ENCODE data around the gene PDZRN4.
"Not testable (repeated sequence)": the region's sequence is repeated elsewhere in the genome, so short reads cannot be mapped to it uniquely, and the experiment has no call there.

The PDZRN4 gene

GRCh38 chr12:41520869-41521268, 332.7 kb downstream of the PDZRN4 start:
- no peak for DNase-seq

- DNase-seq = no peak
Observed at GRCh38 chr12:41521872-41522379, 333.8 kb downstream of the PDZRN4 start.

- no peak for DNase-seq
Observed at GRCh38 chr12:41527062-41527461, 338.9 kb downstream of the PDZRN4 start.

GRCh38 chr12:41527534-41528116, 339.5 kb downstream of the PDZRN4 start:
- no peak for DNase-seq

- no peak for DNase-seq
Observed at GRCh38 chr12:41528874-41529273, 340.8 kb downstream of the PDZRN4 start.

GRCh38 chr12:41530441-41530840, 342.3 kb downstream of the PDZRN4 start:
- DNase-seq = no peak

GRCh38 chr12:41531147-41531829, 343.2 kb downstream of the PDZRN4 start:
- DNase-seq = no peak

GRCh38 chr12:41532072-41532471, 344.0 kb downstream of the PDZRN4 start:
- DNase-seq = no peak

- no peak for DNase-seq
Observed at GRCh38 chr12:41536813-41537490, 348.8 kb downstream of the PDZRN4 start.

GRCh38 chr12:41537522-41537921, 349.4 kb downstream of the PDZRN4 start:
- DNase-seq = no peak

- DNase-seq = no peak
Observed at GRCh38 chr12:41545761-41546160, 357.6 kb downstream of the PDZRN4 start.

- DNase-seq = not testable (repeated sequence)
Observed at GRCh38 chr12:41547071-41547470, 359.0 kb downstream of the PDZRN4 start.

- no peak for DNase-seq
Observed at GRCh38 chr12:41548926-41549325, 360.8 kb downstream of the PDZRN4 start.

GRCh38 chr12:41552588-41552987, 364.5 kb downstream of the PDZRN4 start:
- DNase-seq = no peak

GRCh38 chr12:41556176-41556575, 368.1 kb downstream of the PDZRN4 start:
- no peak for DNase-seq

GRCh38 chr12:41557344-41557743, 369.2 kb downstream of the PDZRN4 start:
- DNase-seq = no peak

- no peak for DNase-seq
Observed at GRCh38 chr12:41558671-41559070, 370.6 kb downstream of the PDZRN4 start.

GRCh38 chr12:41563051-41563450, 374.9 kb downstream of the PDZRN4 start:
- no peak for DNase-seq

GRCh38 chr12:41564816-41565215, 376.7 kb downstream of the PDZRN4 start:
- no peak for DNase-seq

- no peak for DNase-seq
Observed at GRCh38 chr12:41566703-41567102, 378.6 kb downstream of the PDZRN4 start.

- DNase-seq = no peak
Observed at GRCh38 chr12:41573445-41573844, 385.3 kb downstream of the PDZRN4 start.

- no peak for DNase-seq
Observed at GRCh38 chr12:41576925-41577324, 388.8 kb downstream of the PDZRN4 start.

- no peak for DNase-seq
Observed at GRCh38 chr12:41577995-41578394, 389.9 kb downstream of the PDZRN4 start.

GRCh38 chr12:41585784-41586183, 397.7 kb downstream of the PDZRN4 start:
- no peak for DNase-seq
